GM21360 (cell line): ENCODE measurements around the gene LRRC7.

ENCODE experiments used
- ATAC-seq: cut with Tn5 transposase; IDR thresholded peaks from one replicate; pipeline ENCODE4 v1.9.1; 2021; ENCODE audit warnings: mild to moderate bottlenecking, moderate library complexity; ENCODE audit not compliant: unreplicated experiment

Gene LRRC7

DNA sequence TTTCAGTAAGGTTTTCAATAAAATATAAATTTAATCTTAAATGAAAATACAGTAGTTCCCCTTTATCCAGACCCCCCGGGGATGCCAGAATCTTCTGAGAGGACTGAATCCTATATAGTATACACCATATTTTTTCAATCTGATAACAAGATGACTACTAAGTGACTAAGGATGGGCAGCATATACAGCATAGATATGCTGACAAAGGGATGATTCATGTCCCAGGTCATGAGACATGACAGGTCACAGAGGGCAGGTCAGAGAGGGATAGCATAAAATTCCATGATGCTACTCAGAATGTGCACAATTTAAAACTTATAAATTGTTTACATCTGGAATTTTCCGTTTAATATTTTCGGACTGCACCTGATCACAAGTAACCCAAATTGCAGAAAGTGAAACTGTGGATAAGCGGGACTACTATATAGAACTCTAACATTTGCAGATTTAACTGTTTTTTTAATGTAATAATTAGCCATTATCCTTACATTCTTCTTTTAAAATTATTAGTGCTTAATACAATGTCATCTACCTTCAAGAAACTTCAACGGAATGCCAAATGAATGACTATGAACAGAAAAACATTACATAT is 588.9 kb downstream of the LRRC7 start:
- ATAC-seq = no peak

GRCh38 chr1:70164350-70164749 is 596.6 kb downstream of the LRRC7 start:
- no peak for ATAC-seq

- ATAC-seq = no peak
Measured at GRCh38 chr1:70168283-70168682, 600.6 kb downstream of the LRRC7 start.

DNA sequence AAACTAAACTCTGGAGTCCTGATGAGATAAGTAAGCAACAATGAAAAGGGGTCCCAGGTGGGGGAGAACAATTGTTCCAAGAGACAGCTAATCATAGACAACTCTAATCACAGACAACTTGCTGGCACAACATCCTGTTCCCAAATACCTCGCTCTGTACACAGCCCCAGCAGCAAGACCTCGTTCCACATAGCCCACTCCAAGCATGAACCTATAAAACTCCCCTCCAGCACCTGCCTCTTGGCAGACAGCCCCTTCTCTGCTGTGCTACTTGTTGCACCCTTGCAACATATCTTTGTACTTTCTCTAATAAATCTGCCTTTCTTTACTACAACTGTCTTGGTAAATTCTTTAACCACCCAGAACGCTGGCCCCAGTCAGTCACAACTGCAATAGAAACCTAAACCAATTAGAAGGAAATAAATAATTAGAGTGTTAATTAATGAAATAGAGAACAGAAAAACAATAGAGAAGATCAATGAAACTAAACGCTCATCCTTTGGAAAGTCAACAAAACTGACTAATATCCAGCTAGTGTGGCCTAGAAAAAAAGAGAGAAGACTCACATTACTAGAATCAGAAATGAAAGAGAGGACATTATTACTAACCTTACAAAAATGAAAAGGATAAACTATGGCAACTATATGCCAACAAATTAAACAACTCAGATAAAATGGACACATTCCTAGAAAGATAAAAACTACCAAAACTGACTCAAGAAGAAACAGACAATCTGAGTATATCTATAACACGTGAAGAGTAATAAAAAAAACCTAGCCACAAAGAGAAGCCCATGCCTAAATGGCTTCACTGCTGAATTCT is 601.5 kb downstream of the LRRC7 start:
- no peak for ATAC-seq

- no peak for ATAC-seq
Measured at GRCh38 chr1:70171512-70171911, 603.8 kb downstream of the LRRC7 start.
